H1 (cell line): ENCODE measurements around the gene FGD6. TPM values are rescaled to one million over a fixed set of nuclear protein-coding genes. Genes with fewer than 3 reads are reported as not detected.

ENCODE experiments used
- CTCF ChIA-PET: fragments of 300-600 bp; sonication (Branson Sonifier 250); formaldehyde crosslinking; loops from one replicate; lab custom pipeline; 2021; ENCODE audit not compliant: partially characterized antibody; lab: Charles Lee
- POLR2A ChIA-PET: fragments of 300-600 bp; sonication (Branson Sonifier 250); formaldehyde crosslinking; loops from one replicate; lab custom pipeline; 2021; ENCODE audit warnings: inconsistent platforms; ENCODE audit not compliant: partially characterized antibody; lab: Charles Lee
- DNase-seq, 2 experiments: peaks; one replicate each; pipeline versions ENCODE4 v3.0.0 to v3.0.0-alpha.2; 2010 to 2022; ENCODE audit warnings: low spot score in 2 of 2, low read depth in 1 of 2, mixed read lengths in 1 of 2
- FAIRE-seq: peaks from 2 replicates; lab custom pipeline; 2011; peaks lifted over from hg19 to GRCh38; lab: Jason Lieb, UNC
- H2AFZ ChIP-seq: 2 replicates; pipeline ENCODE4 v1.8.1; 2012; ENCODE audit warnings: low read length, inconsistent platforms
- H2AK5ac ChIP-seq: 2 replicates; pipeline ENCODE4 v1.6.1; 2013; ENCODE audit warnings: low read depth, low read length
- H2BK120ac ChIP-seq: replicated peaks from 2 replicates; pipeline ENCODE3; 2013; ENCODE audit warnings: low read depth, low read length, inconsistent platforms
- H2BK12ac ChIP-seq: 2 replicates; pipeline ENCODE4 v1.6.1; 2013; ENCODE audit warnings: low read depth, low read length
- H2BK15ac ChIP-seq: 2 replicates; pipeline ENCODE4 v1.6.1; 2013; ENCODE audit warnings: low read length
- H2BK20ac ChIP-seq: 2 replicates; pipeline ENCODE4 v1.6.1; 2013; ENCODE audit warnings: low read length
- H2BK5ac ChIP-seq: 2 replicates; pipeline ENCODE4 v1.6.1; 2013; ENCODE audit warnings: low read depth, low read length
- H3K14ac ChIP-seq: 2 replicates; pipeline ENCODE4 v1.6.1; 2013; ENCODE audit warnings: inconsistent platforms; ENCODE audit not compliant: insufficient read length
- H3K18ac ChIP-seq: 2 replicates; pipeline ENCODE4 v1.6.1; 2013; ENCODE audit warnings: low read length; ENCODE audit errors: extremely low read depth
- H3K23ac ChIP-seq: 2 replicates; pipeline ENCODE4 v1.6.1; 2013; ENCODE audit warnings: inconsistent platforms; ENCODE audit not compliant: insufficient read length
- H3K23me2 ChIP-seq: 2 replicates; pipeline ENCODE4 v1.6.1; 2013; ENCODE audit warnings: low read depth, low read length
- H3K27ac ChIP-seq: 2 replicates; pipeline ENCODE4 v1.6.1; 2011; ENCODE audit warnings: low read depth, low read length, inconsistent platforms
- H3K27me3 ChIP-seq, 4 experiments: replicated peaks in 1 of 4; 1 replicate in 1 of 4; 2 replicates in 3 of 4; pipeline versions ENCODE4 v1.6.1 to v1.8.1; 2011 to 2013; ENCODE audit warnings: low read length in 3 of 4, mild to moderate bottlenecking in 3 of 4, inconsistent platforms in 2 of 4, mixed read lengths in 2 of 4, moderate library complexity in 1 of 4; ENCODE audit not compliant: control insufficient read depth in 3 of 4, insufficient read depth in 3 of 4; ENCODE audit errors: extremely low read depth in 1 of 4
- H3K36me3 ChIP-seq, 4 experiments: 2 replicates each; pipeline versions ENCODE4 v1.6.1 to v1.8.1; 2011 to 2013; ENCODE audit warnings: mild to moderate bottlenecking in 4 of 4, low read length in 3 of 4, moderate library complexity in 2 of 4, control low read depth in 1 of 4, inconsistent platforms in 1 of 4; ENCODE audit not compliant: insufficient read depth in 4 of 4, control insufficient read depth in 2 of 4
- H3K4ac ChIP-seq: replicated peaks from 2 replicates; pipeline ENCODE3; 2013; ENCODE audit warnings: low read length, low read depth, mixed read lengths, inconsistent platforms; ENCODE audit not compliant: insufficient read length
- H3K4me1 ChIP-seq, 4 experiments: replicated peaks in 1 of 4; 1 replicate in 1 of 4; 2 replicates in 3 of 4; pipeline versions ENCODE4 v1.6.1 to v1.8.1; 2011 to 2013; ENCODE audit warnings: low read length in 3 of 4, inconsistent platforms in 2 of 4, mixed read lengths in 1 of 4; ENCODE audit not compliant: insufficient read depth in 4 of 4, control insufficient read depth in 3 of 4
- H3K4me2 ChIP-seq, 2 experiments: 2 replicates each; pipeline versions ENCODE4 v1.6.1 to v1.8.1; 2011 to 2013; ENCODE audit warnings: low read depth in 2 of 2, low read length in 2 of 2, control low read depth in 1 of 2, inconsistent platforms in 1 of 2, mild to moderate bottlenecking in 1 of 2; ENCODE audit not compliant: insufficient read depth in 1 of 2
- H3K4me3 ChIP-seq, 4 experiments: fragments of 200-600, 300-600 bp in 1 of 4; sonication (generic), shearing (Covaris generic), sonication (Bioruptor Twin) in 1 of 4; 2 replicates each; pipeline versions ENCODE4 v1.5.1 to v1.8.1; 2011 to 2016; ENCODE audit warnings: low read length in 4 of 4, low read depth in 3 of 4, control low read depth in 2 of 4, inconsistent platforms in 2 of 4, mild to moderate bottlenecking in 2 of 4, mixed read lengths in 1 of 4, moderate library complexity in 1 of 4; ENCODE audit not compliant: insufficient read depth in 2 of 4; ENCODE audit errors: extremely low read depth in 1 of 4
- H3K56ac ChIP-seq: replicated peaks from 2 replicates; pipeline ENCODE3; 2013; ENCODE audit warnings: low read depth, mild to moderate bottlenecking, mixed read lengths, low read length, inconsistent platforms; ENCODE audit not compliant: insufficient read length
- H3K79me1 ChIP-seq: 2 replicates; pipeline ENCODE4 v1.6.1; 2013; ENCODE audit warnings: low read depth, low read length, control low read depth
- H3K79me2 ChIP-seq, 2 experiments: 2 replicates each; pipeline versions ENCODE4 v1.6.1 to v1.8.1; 2012 to 2013; ENCODE audit warnings: low read length in 2 of 2, mild to moderate bottlenecking in 2 of 2, inconsistent platforms in 1 of 2; ENCODE audit not compliant: insufficient read depth in 2 of 2, control insufficient read depth in 1 of 2
- H3K9ac ChIP-seq, 4 experiments: replicated peaks in 1 of 4; 1 replicate in 1 of 4; 2 replicates in 3 of 4; pipeline versions ENCODE4 v1.6.1 to v1.8.1; 2011 to 2013; ENCODE audit warnings: low read depth in 3 of 4, low read length in 3 of 4, control low read depth in 2 of 4, mild to moderate bottlenecking in 2 of 4, moderate library complexity in 2 of 4, inconsistent platforms in 1 of 4; ENCODE audit errors: extremely low read depth in 1 of 4
- H3K9me3 ChIP-seq, 2 experiments: 2 replicates each; pipeline versions ENCODE4 v1.6.1 to v1.8.1; 2012 to 2013; ENCODE audit warnings: mild to moderate bottlenecking in 2 of 2, moderate library complexity in 2 of 2, control low read depth in 1 of 2, inconsistent platforms in 1 of 2, low read depth in 1 of 2, low read length in 1 of 2, mixed read lengths in 1 of 2; ENCODE audit not compliant: insufficient read depth in 2 of 2
- H4K20me1 ChIP-seq, 2 experiments: replicated peaks in 1 of 2; 2 replicates each; pipeline versions ENCODE3 to v1.8.1; 2011 to 2013; ENCODE audit warnings: inconsistent platforms in 2 of 2, low read length in 2 of 2, mild to moderate bottlenecking in 1 of 2; ENCODE audit not compliant: insufficient read depth in 2 of 2, control insufficient read depth in 1 of 2
- H4K5ac ChIP-seq: 2 replicates; pipeline ENCODE4 v1.6.1; 2013; ENCODE audit warnings: low read length, low read depth, mixed read lengths, inconsistent platforms; ENCODE audit not compliant: insufficient read length
- H4K8ac ChIP-seq: 2 replicates; pipeline ENCODE4 v1.8.0; 2013; ENCODE audit warnings: mild to moderate bottlenecking, moderate library complexity, low read length, inconsistent platforms; ENCODE audit not compliant: insufficient read depth; ENCODE audit errors: extremely low read depth
- H4K91ac ChIP-seq: replicated peaks from 2 replicates; pipeline ENCODE3; 2013; ENCODE audit warnings: low read length, mixed read lengths, inconsistent platforms; ENCODE audit not compliant: insufficient read length
- BCL11A ChIP-seq, 2 experiments: IDR thresholded peaks; one replicate each; pipeline ENCODE4 v1.6.1; 2011; ENCODE audit warnings: low read depth in 2 of 2, low read length in 2 of 2, mild to moderate bottlenecking in 2 of 2
- NRF1 ChIP-seq: IDR thresholded peaks from 2 replicates; pipeline ENCODE4 v1.6.1; 2011; ENCODE audit warnings: mild to moderate bottlenecking, low read depth, low read length, improper control_type of control experiment
- RFX5 ChIP-seq: IDR thresholded peaks from 2 replicates; pipeline ENCODE4 v1.6.1; 2011; ENCODE audit warnings: low read depth, low read length, improper control_type of control experiment, borderline replicate concordance
- SIRT6 ChIP-seq: IDR thresholded peaks from one replicate; pipeline ENCODE4 v1.7.1; 2012; ENCODE audit warnings: low read length, inconsistent platforms
- TCF12 ChIP-seq: IDR thresholded peaks from 2 replicates; pipeline ENCODE4 v1.6.1; 2011; ENCODE audit warnings: low read depth, mild to moderate bottlenecking, low read length
- WGBS, 2 experiments: shearing (Covaris generic) in 1 of 2; methylation state at CpG; one replicate each; pipeline versions ENCODE4 v1.1.6 to v1.1.7; 2013 to 2015; ENCODE audit warnings: low lambda C conversion rate in 2 of 2, mixed read lengths in 2 of 2, inconsistent platforms in 1 of 2, low coverage in 1 of 2, missing lambda C conversion rate in 1 of 2; ENCODE audit not compliant: insufficient replicate concordance in 2 of 2, insufficient coverage in 1 of 2, insufficient read length in 1 of 2; ENCODE audit errors: extremely low coverage in 1 of 2, missing lambda C conversion rate in 1 of 2; 5-methylcytosine and 5-hydroxymethylcytosine counted together
- polyA plus RNA-seq, 7 experiments: library from polyadenylated mRNA; depleted of rRNA in 3 of 7; stranded (reverse) in 5 of 7; unstranded in 2 of 7; fragments of >200 nt in 5 of 7; fragments of 200-250 nt in 2 of 7; gene quantifications; 1 replicate in 5 of 7; 2 replicates in 1 of 7; 4 replicates in 1 of 7; pipeline versions ENCODE4 v1.2.1 to v1.2.3, GENCODE V29; 2011 to 2013; ENCODE audit warnings: missing spikeins in 2 of 7, mixed read lengths in 2 of 7
- total RNA-seq: library from RNA; stranded (reverse); fragmentation: NEBNext Ultra II Directional; extraction: Animal tissue kit (Norgen Biotek cat#: 25700); gene quantifications from 2 replicates; pipeline ENCODE4 v1.2.1, GENCODE V29; 2021

Gene FGD6
- total and polyA plus RNA-seq, 2 of the 8 experiments (the other 6 are each of a cell fraction or from before 2014, with no cell fraction given), result 12.2 to 24.3 TPM

GRCh38 chr12:95259368-95259767 lies 42.1 kb upstream of the FGD6 start:
- FAIRE-seq (no peak), DNase-seq (no peak)
- Histone ChIP-seq H3K79me1 (no peaks in the 10 kb centered on the region), H4K91ac (no peak overlapping the region), H2BK12ac (no peak overlapping the region), H4K8ac (no peak overlapping the region), H3K4me2 (no peak overlapping the region), H3K9me3 (no peaks in the 10 kb centered on the region), H3K18ac (no peak overlapping the region), H2BK15ac (no peak overlapping the region), H3K36me3 (peaks cover 0 to 31% (median 7%) of the 10 kb centered on the region in 4 experiments; a peak in 6 of 8 replicates), H3K4ac (no peak overlapping the region), H2BK120ac (no peak overlapping the region), H3K14ac (no peak overlapping the region), H4K20me1 (no peaks in the 10 kb centered on the region), H3K23me2 (no peaks in the 10 kb centered on the region), H2AK5ac (no peak overlapping the region), H4K5ac (no peak overlapping the region), H3K27me3 (no peaks in the 10 kb centered on the region), H2BK20ac (no peak overlapping the region), H3K9ac (no peak overlapping the region), H3K79me2 (0 out of 4 replicates have a peak, but pooled peaks cover 0 to 4% of the 10 kb centered on the region in 2 experiments), H2AFZ (no peak overlapping the region), H3K23ac (no peak overlapping the region), H3K4me1 (peaks cover 0 to 8% (median 3%) of the 10 kb centered on the region in 4 experiments; a peak in 3 of 7 replicates), H2BK5ac (no peak overlapping the region), H3K4me3 (no peak overlapping the region), H3K56ac (no peak overlapping the region), H3K27ac (no peak overlapping the region)
- no peak for TF ChIP-seq NRF1
- TF ChIP-seq SIRT6, result no peak
- no peak for TF ChIP-seq RFX5
- no peak for TF ChIP-seq TCF12
- TF ChIP-seq BCL11A (IDR thresholded peaks at IDR 0.05; ENCODE audit: low read depth in 2 of 2, low read length in 2 of 2), result no peak
- ChIA-PET CTCF (no interaction called here), POLR2A (no interaction called here)
- WGBS, 2 experiments, result 74% methylated on average over 1 of the region's 1 CpG; no CpG with 5 or more reads in 1 of the 2 experiments
